C4-2B (cell line): ENCODE measurements around the gene PDLIM1.

Experiments
- ZFX ChIP-seq: fragments of 450-650 bp; IDR thresholded peaks from 2 replicates; pipeline ENCODE4 v1.6.1; 2017
- TF ChIP-seq, protein P1 (sequence below): fragments of 450-650 bp; conservative IDR thresholded peaks from 2 replicates; pipeline ENCODE4 v1.5.1; 2017; ENCODE audit warnings: mild to moderate bottlenecking

DNA sequence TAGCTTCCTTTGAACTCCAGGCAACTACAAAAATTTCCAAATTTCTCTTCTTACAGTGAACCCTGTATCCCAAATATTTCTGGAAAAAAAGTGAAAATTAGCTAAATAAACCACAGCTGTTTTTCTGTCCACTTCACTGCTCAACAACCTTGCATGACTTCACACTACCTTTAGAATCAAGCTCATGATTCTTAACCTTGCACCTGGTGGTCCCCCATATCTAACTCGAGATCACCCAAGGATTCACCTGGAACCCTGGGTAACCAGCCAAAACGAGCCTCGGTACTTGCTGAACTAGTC lies 47.5 kb downstream of the PDLIM1 start:
- TF ChIP-seq, protein P1, sequence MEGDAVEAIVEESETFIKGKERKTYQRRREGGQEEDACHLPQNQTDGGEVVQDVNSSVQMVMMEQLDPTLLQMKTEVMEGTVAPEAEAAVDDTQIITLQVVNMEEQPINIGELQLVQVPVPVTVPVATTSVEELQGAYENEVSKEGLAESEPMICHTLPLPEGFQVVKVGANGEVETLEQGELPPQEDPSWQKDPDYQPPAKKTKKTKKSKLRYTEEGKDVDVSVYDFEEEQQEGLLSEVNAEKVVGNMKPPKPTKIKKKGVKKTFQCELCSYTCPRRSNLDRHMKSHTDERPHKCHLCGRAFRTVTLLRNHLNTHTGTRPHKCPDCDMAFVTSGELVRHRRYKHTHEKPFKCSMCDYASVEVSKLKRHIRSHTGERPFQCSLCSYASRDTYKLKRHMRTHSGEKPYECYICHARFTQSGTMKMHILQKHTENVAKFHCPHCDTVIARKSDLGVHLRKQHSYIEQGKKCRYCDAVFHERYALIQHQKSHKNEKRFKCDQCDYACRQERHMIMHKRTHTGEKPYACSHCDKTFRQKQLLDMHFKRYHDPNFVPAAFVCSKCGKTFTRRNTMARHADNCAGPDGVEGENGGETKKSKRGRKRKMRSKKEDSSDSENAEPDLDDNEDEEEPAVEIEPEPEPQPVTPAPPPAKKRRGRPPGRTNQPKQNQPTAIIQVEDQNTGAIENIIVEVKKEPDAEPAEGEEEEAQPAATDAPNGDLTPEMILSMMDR, result peak; percentile 48
- no peak for TF ChIP-seq ZFX
